ENCODE results near the gene ZNF789. TPM values are rescaled to one million over a fixed set of nuclear protein-coding genes. Genes with fewer than 3 reads are reported as not detected.
A peak's percentile ranks its signal among the peaks of the same experiment; 100 is the strongest.

ZNF789 gene
- total and polyA plus RNA-seq, 2 experiments from 2014 or later = 9.0 to 13.8 TPM

DNA sequence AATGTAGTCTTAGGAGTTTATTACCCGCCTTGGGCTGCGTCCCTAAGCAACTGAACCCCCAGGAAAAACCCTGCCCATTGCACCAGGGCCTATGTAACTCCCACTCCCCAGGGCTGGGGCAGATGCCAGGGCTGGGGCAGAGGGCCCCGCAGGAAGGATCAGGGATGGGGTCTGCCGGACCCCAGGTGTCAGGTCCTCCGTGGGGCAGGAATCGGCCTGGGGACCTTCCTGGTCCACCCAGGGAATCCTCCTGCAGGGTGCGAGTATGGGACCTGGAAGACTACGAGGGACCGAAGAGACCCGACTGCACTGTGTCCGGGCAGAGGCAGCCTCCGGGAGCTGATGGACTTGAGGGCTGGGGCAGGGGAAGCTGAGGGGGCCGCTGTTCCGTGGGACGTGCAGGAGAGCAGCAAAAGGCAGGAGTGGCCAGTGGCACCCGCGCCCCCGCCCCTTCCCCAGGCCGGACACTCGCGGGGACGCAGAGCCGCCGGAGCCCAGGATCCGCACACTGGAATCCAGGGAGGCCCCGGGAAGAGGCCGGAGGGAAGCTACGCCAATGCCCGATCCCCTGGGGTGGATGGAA is 4.3 kb upstream of the ZNF789 start:
- Mint-ChIP-seq H3K4me1 (peaks cover 15% of the 10 kb centered on the region), H3K4me3 (no peak overlapping the region), H3K36me3 (ENCODE audit: low read depth) (peaks cover 15% of the 10 kb centered on the region), H3K27me3 (ENCODE audit: insufficient read depth, low read depth, poor library complexity) (peaks cover 17% of the 10 kb centered on the region), H3K27ac (no peak overlapping the region), H3K9me3 (peaks cover 2% of the 10 kb centered on the region; the same call in 1 of the 3 replicates)
- no peak for TF ChIP-seq EZH2phosphoT487 (IDR thresholded peaks at IDR 0.05; ENCODE audit: unreplicated experiment)
- no peak for TF ChIP-seq POLR2AphosphoS5 (IDR thresholded peaks at IDR 0.05; ENCODE audit: low read depth)
- TF ChIP-seq CREB1 (CRISPR knock-in tag; IDR thresholded peaks at IDR 0.05; ENCODE audit: low read depth) = no peak
- TF ChIP-seq, protein P1, sequence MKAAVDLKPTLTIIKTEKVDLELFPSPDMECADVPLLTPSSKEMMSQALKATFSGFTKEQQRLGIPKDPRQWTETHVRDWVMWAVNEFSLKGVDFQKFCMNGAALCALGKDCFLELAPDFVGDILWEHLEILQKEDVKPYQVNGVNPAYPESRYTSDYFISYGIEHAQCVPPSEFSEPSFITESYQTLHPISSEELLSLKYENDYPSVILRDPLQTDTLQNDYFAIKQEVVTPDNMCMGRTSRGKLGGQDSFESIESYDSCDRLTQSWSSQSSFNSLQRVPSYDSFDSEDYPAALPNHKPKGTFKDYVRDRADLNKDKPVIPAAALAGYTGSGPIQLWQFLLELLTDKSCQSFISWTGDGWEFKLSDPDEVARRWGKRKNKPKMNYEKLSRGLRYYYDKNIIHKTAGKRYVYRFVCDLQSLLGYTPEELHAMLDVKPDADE (IDR thresholded peaks at IDR 0.05) = no peak
- TF ChIP-seq JUNB (IDR thresholded peaks at IDR 0.05; ENCODE audit: unreplicated experiment) = no peak
- no peak for TF ChIP-seq EZH2 (IDR thresholded peaks at IDR 0.05; ENCODE audit: low read depth, unreplicated experiment)
- no peak for TF ChIP-seq ZNF114 (CRISPR knock-in tag; IDR thresholded peaks at IDR 0.05)
- DNase-seq (ENCODE audit: low spot score) (no peak), ATAC-seq (no peak)
- Histone ChIP-seq H3K4me2 (no peak overlapping the region), H3K4me3 (no peak overlapping the region), H3K36me3 (ENCODE audit: insufficient read depth) (no peaks in the 10 kb centered on the region; the same call in 1 of the 2 replicates), H4K20me1 (replicated peaks; ENCODE audit: insufficient read depth) (peaks cover 8% of the 10 kb centered on the region), H3F3A (replicated peaks; ENCODE audit: low read depth) (0 out of 2 replicates have a peak, but pooled peaks cover 8% of the 10 kb centered on the region), H3K27ac (ENCODE audit: low read depth) (no peak overlapping the region), H2AFZ (no peak overlapping the region), H3K9me2 (ENCODE audit: insufficient read depth) (no peaks in the 10 kb centered on the region), H3K27me3 (ENCODE audit: insufficient read depth) (no peaks in the 10 kb centered on the region), H3K79me2 (replicated peaks; ENCODE audit: insufficient read depth) (peaks cover 30% of the 10 kb centered on the region), H3K4me1 (ENCODE audit: insufficient read depth) (peaks cover 13% of the 10 kb centered on the region)

DNA sequence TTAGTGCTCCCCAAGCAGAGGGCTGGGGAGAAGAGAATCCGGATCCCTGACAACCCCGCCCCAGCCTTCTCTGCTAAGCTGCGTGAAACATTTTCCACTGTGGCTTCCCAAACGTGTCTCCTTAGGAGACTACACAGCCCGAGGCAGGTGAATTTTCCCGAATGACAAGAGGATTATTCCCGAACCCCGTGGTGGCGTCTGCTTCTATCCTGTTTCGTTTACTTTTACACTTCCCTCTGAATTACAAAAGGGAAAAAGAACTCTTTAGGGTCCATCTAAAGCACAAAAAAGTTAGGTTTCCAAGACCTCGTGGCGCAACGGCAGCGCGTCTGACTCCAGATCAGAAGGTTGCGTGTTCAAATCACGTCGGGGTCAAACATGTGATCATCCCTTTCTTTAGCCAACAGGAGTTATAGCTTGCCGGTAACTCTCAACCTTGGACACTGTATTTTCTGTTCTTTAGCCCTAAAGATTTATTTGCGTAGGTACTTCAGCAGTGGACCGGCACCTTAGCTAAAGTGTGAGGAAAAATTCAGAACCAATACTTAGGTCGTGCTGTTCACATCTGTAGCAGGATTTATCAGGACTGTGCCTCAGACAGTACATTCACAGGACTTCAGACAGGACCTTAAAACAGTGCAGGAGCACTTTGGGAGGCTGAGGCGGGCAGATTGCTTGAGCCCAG is 3.2 kb upstream of the ZNF789 start:
- Mint-ChIP-seq H3K27ac (no peak overlapping the region), H3K36me3 (ENCODE audit: low read depth) (peaks cover 8% of the 10 kb centered on the region), H3K4me3 (peak overlapping the region; percentile 56), H3K4me1 (peaks cover 13% of the 10 kb centered on the region), H3K27me3 (ENCODE audit: insufficient read depth, low read depth, poor library complexity) (peaks cover 17% of the 10 kb centered on the region), H3K9me3 (peaks cover 2% of the 10 kb centered on the region; the same call in 1 of the 3 replicates)
- H3K27ac ChIP-seq (ENCODE audit: low read depth) = peak overlapping the region; percentile 65
- no peaks in the 10 kb centered on the region for H3K36me3 ChIP-seq (ENCODE audit: insufficient read depth)
- no peaks in the 10 kb centered on the region for H3K9me2 ChIP-seq (ENCODE audit: insufficient read depth)
- peak overlapping the region; percentile 44 for H3K4me3 ChIP-seq
- 0 out of 2 replicates have a peak, but pooled peaks cover 11% of the 10 kb centered on the region for H3F3A ChIP-seq (replicated peaks; ENCODE audit: low read depth)
- ATAC-seq (no peak), DNase-seq (ENCODE audit: low spot score) (peak; percentile 68)
- peak overlapping the region; percentile 8 for H2AFZ ChIP-seq
- peaks cover 19% of the 10 kb centered on the region for H3K4me1 ChIP-seq (ENCODE audit: insufficient read depth)
- H3K4me2 ChIP-seq = peak overlapping the region; percentile 44
- H3K79me2 ChIP-seq (replicated peaks; ENCODE audit: insufficient read depth) = peaks cover 30% of the 10 kb centered on the region
- H3K27me3 ChIP-seq (ENCODE audit: insufficient read depth) = no peaks in the 10 kb centered on the region
- H4K20me1 ChIP-seq (replicated peaks; ENCODE audit: insufficient read depth) = no peaks in the 10 kb centered on the region
- TF ChIP-seq, protein P1 (IDR thresholded peaks at IDR 0.05) = 0 out of 2 replicates have a peak, but pooled peaks have one; percentile 16
- TF ChIP-seq, protein P2, sequence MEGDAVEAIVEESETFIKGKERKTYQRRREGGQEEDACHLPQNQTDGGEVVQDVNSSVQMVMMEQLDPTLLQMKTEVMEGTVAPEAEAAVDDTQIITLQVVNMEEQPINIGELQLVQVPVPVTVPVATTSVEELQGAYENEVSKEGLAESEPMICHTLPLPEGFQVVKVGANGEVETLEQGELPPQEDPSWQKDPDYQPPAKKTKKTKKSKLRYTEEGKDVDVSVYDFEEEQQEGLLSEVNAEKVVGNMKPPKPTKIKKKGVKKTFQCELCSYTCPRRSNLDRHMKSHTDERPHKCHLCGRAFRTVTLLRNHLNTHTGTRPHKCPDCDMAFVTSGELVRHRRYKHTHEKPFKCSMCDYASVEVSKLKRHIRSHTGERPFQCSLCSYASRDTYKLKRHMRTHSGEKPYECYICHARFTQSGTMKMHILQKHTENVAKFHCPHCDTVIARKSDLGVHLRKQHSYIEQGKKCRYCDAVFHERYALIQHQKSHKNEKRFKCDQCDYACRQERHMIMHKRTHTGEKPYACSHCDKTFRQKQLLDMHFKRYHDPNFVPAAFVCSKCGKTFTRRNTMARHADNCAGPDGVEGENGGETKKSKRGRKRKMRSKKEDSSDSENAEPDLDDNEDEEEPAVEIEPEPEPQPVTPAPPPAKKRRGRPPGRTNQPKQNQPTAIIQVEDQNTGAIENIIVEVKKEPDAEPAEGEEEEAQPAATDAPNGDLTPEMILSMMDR (conservative IDR thresholded peaks at IDR 0.05; ENCODE audit: low read depth in 2 of 2) = no peak

Data from GM23338 (cell line).